Naive thymus-derived CD8-positive, alpha-beta T cell (primary cell): ENCODE data around the gene RALGAPA2. TPM values are rescaled to one million over a fixed set of nuclear protein-coding genes. Genes with fewer than 3 reads are reported as not detected.

Experiments used
- ATAC-seq, 2 donors: fragments of 150-1000 bp; cut with Tn5 transposase in 1 of 2; sonication (Bioruptor Pico), chemical (Tn5 transposase) in 1 of 2; 1 replicate in 1 of 2; 2 replicates in 1 of 2; pipeline ENCODE4 v1.10.0; 2021; ENCODE audit warnings: mild to moderate bottlenecking in 2 of 2, moderate library complexity in 2 of 2
- POLR2A ChIA-PET: fragments of 350-600 bp; sonication (Branson Sonifier 250); formaldehyde crosslinking; loops from one replicate; lab custom pipeline; 2021; ENCODE audit warnings: antibody characterized with exemption; lab: Charles Lee
- DNase-seq, 10 donors: peaks; one replicate each; pipeline versions ENCODE4 v3.0.0 to v3.0.0-alpha.2; 2020 to 2022
- H3K27ac Mint-ChIP-seq, 10 donors: one replicate each; pipeline ENCODE4 v1.8.0; 2020 to 2022; ENCODE audit warnings: mild to moderate bottlenecking in 10 of 10, mixed read lengths in 10 of 10, moderate library complexity in 4 of 10, inconsistent platforms in 1 of 10
- H3K27me3 Mint-ChIP-seq, 5 donors: one replicate each; pipeline ENCODE4 v1.8.0; 2021 to 2022; ENCODE audit warnings: mixed read lengths in 5 of 5
- H3K36me3 Mint-ChIP-seq, 3 donors: one replicate each; pipeline ENCODE4 v1.8.0; 2020 to 2022; ENCODE audit warnings: mixed read lengths in 3 of 3, mild to moderate bottlenecking in 2 of 3, inconsistent platforms in 1 of 3
- H3K4me1 Mint-ChIP-seq, 4 donors: one replicate each; pipeline ENCODE4 v1.8.0; 2021 to 2022; ENCODE audit warnings: mixed read lengths in 4 of 4
- H3K4me3 Mint-ChIP-seq, 10 donors: one replicate each; pipeline ENCODE4 v1.8.0; 2020 to 2022; ENCODE audit warnings: mild to moderate bottlenecking in 10 of 10, mixed read lengths in 10 of 10, moderate library complexity in 6 of 10, inconsistent platforms in 1 of 10
- H3K9me3 Mint-ChIP-seq, 9 donors: one replicate each; pipeline ENCODE4 v1.8.0; 2020 to 2022; ENCODE audit warnings: mixed read lengths in 9 of 9, mild to moderate bottlenecking in 3 of 9, inconsistent platforms in 1 of 9, moderate library complexity in 1 of 9
- polyA plus RNA-seq, 3 donors: library from polyadenylated mRNA; unstranded; fragments of 300-500 nt; fragmentation: Illumina TruSeq; gene quantifications; one replicate each; pipeline ENCODE4 v1.2.3, GENCODE V29; 2021
- total RNA-seq, 8 experiments: library from RNA in 2 of 8; stranded (reverse) in 2 of 8; gene quantifications; one replicate each; pipeline ENCODE4 v1.2.3 and lab custom pipeline; 2021 to 2026

Gene RALGAPA2
- total and polyA plus RNA-seq, 5 experiments from 2014 or later, result 4.5 to 32.0 (median 6.8) TPM

- Mint-ChIP-seq H3K27me3 (no peaks in the 10 kb centered on the region), H3K27ac (no peak overlapping the region), H3K9me3 (no peaks in the 10 kb centered on the region), H3K4me1 (peaks cover 0 to 4% (median 0%) of the 10 kb centered on the region in 4 donors), H3K4me3 (no peak overlapping the region), H3K36me3 (peaks cover 17 to 70% (median 41%) of the 10 kb centered on the region in 3 donors)
- DNase-seq (no peak), ATAC-seq (no peak)
- POLR2A ChIA-PET, result no interaction called here
Observed at GRCh38 chr20:20573797-20574196, 138.6 kb downstream of the RALGAPA2 start.

DNA sequence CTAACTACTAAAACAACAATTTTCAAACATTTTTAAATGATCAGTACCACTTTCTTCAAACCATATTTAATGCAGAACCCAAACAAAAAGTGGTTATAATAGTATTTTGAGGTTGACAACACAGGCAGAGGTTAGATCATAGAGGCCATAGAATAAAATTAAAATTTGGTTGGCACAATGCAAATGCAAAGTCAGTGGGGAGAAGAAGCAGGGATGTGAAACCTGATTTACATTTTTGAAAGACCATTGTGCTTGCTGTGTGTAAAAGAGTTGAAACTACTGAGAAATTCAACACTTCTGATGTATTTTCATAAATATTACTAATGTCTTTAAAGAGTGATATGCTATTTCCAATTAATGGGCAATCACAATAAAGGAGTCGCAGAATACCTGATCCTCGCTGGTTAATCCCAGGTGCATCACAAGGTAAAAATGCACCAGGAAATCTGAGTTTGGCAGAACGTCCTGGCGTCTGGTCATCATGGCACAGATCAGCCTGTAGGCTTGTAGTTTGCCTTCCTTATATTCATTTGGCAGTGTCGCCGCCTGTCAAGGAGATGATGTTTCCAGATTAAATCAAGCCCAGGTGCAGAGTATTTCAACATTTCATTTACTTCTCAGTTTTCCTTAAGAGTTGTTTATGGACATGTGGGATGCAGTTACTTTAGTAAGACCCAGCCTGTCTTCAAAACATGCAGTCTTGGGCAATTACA lies 141.2 kb downstream of the RALGAPA2 start:
- Mint-ChIP-seq H3K36me3 (peaks cover 17 to 66% (median 31%) of the 10 kb centered on the region in 3 donors), H3K27ac (no peak overlapping the region), H3K27me3 (no peaks in the 10 kb centered on the region), H3K4me1 (peaks cover 0 to 5% (median 0%) of the 10 kb centered on the region in 4 donors), H3K4me3 (no peak overlapping the region), H3K9me3 (no peaks in the 10 kb centered on the region)
- ATAC-seq, result no peak
- DNase-seq, result no peak
- POLR2A ChIA-PET, result no interaction called here

GRCh38 chr20:20568604-20569205 lies 143.7 kb downstream of the RALGAPA2 start:
- POLR2A ChIA-PET, result no interaction called here
- Mint-ChIP-seq H3K4me1 (peaks cover 0 to 2% (median 0%) of the 10 kb centered on the region in 4 donors), H3K27ac (no peak overlapping the region), H3K4me3 (no peak overlapping the region), H3K9me3 (no peaks in the 10 kb centered on the region), H3K27me3 (no peaks in the 10 kb centered on the region), H3K36me3 (peaks cover 11 to 61% (median 33%) of the 10 kb centered on the region in 3 donors)
- peak in 3 of 10 donors; percentile 5 to 23 (median 7) for DNase-seq
- no peak for ATAC-seq

- DNase-seq (no peak), ATAC-seq (no peak)
- Mint-ChIP-seq H3K4me1 (peaks cover 0 to 2% (median 0%) of the 10 kb centered on the region in 4 donors), H3K27ac (no peak overlapping the region), H3K9me3 (no peaks in the 10 kb centered on the region), H3K4me3 (no peak overlapping the region), H3K36me3 (peaks cover 11 to 53% (median 29%) of the 10 kb centered on the region in 3 donors), H3K27me3 (no peaks in the 10 kb centered on the region)
- POLR2A ChIA-PET, result interaction anchor here (0.7 kb wide), 1 partner anchor 824 kb away, joined by 3 read pairs; no protein-coding TSS in a partner anchor
Observed at GRCh38 chr20:20567712-20568111, 144.7 kb downstream of the RALGAPA2 start.

DNA sequence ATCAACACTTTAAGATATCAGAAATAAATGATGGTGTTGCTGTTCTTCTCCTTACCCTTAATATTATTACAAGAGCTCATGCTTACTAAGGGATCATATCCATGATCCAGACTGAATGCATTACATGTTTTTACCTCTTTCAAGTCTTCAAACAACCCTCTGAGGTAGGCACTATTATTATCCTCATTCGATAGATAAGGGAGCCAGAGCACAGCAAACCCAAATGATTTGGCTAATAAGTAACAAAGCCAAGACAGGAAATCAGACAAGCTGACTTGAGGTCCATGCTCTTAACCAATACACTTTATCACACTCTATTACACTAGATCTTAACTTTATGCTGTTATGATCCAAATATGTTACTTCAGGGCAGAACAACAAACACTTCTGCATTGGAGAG lies 145.9 kb downstream of the RALGAPA2 start:
- no peak overlapping the region for H3K4me3 Mint-ChIP-seq
- ATAC-seq, result no peak
- no peaks in the 10 kb centered on the region for H3K9me3 Mint-ChIP-seq
- no peak for DNase-seq
- H3K27me3 Mint-ChIP-seq, result no peaks in the 10 kb centered on the region
- POLR2A ChIA-PET, result no interaction called here
- H3K36me3 Mint-ChIP-seq, result peaks cover 7 to 55% (median 30%) of the 10 kb centered on the region in 3 donors
- H3K4me1 Mint-ChIP-seq, result peaks cover 0 to 2% (median 0%) of the 10 kb centered on the region in 4 donors
- H3K27ac Mint-ChIP-seq, result no peak overlapping the region

DNA sequence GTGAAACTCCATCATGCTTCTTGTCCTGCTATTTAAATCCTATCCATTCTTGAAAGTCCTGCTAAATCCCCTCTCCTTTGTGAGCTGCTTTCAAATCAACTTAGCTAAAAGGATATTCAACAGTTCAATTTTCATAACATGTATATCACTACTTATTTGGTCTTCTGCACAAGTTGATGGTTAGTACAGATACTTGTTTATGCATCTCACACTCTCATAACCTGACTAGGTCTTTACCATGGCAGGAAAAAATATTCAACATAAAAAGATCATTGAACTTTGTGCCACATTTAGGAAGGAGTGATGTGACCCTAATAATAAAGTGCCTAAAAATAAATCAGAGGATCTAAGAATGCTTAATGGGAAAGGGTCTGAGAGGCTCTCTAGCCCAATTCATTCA lies 148.2 kb downstream of the RALGAPA2 start:
- no peak for DNase-seq
- Mint-ChIP-seq H3K9me3 (no peaks in the 10 kb centered on the region), H3K36me3 (peaks cover 13 to 49% (median 34%) of the 10 kb centered on the region in 3 donors), H3K27me3 (no peaks in the 10 kb centered on the region), H3K4me3 (no peak overlapping the region), H3K4me1 (peaks cover 0 to 2% (median 0%) of the 10 kb centered on the region in 4 donors), H3K27ac (no peak overlapping the region)
- no peak for ATAC-seq
- POLR2A ChIA-PET, result no interaction called here

DNA sequence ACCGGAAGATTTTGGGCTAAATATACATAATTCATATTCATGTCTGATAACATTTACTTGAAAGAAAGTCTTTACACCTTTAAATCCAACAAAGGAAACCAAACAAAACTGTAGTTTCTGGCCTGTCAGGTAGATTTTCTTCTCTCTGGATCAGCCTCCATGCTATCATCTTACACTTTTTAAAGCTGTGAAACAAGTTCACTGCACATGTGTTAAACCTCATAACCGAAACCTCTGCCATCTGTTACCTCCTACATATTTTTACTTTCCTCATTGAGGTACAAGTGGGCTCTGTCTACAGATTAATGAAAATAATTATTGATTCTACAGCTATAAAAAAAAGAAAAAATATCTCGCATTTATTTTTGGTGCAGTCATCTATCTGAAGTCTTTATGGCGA lies 149.9 kb downstream of the RALGAPA2 start:
- Mint-ChIP-seq H3K36me3 (peaks cover 17 to 59% (median 49%) of the 10 kb centered on the region in 3 donors), H3K27me3 (no peaks in the 10 kb centered on the region), H3K27ac (no peak overlapping the region), H3K4me1 (peaks cover 0 to 2% (median 0%) of the 10 kb centered on the region in 4 donors), H3K9me3 (no peaks in the 10 kb centered on the region), H3K4me3 (no peak overlapping the region)
- POLR2A ChIA-PET, result no interaction called here
- DNase-seq, result no peak
- ATAC-seq, result no peak

DNA sequence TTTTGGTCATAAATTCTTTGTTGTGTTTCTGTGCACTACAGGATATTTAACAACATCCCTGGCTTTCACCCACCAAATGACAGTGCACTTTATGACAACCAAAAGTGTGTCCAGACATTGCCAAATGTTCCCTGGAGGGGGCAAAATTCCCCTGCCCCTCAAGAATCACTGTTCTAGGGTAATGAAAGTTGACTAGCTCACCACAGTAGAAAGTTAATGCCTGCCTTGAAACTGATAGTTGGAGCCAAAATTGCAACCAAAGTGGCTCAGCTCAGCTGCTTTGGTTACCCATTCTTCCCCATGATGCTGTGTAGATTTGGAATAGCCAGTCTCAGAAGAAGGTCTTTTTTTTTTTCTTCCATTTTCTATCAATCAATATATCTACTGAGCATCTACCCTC lies 150.6 kb downstream of the RALGAPA2 start:
- ATAC-seq (no peak), DNase-seq (no peak)
- no peak overlapping the region for H3K27ac Mint-ChIP-seq
- H3K4me1 Mint-ChIP-seq, result no peaks in the 10 kb centered on the region
- POLR2A ChIA-PET, result no interaction called here
- no peak overlapping the region for H3K4me3 Mint-ChIP-seq
- H3K27me3 Mint-ChIP-seq, result no peaks in the 10 kb centered on the region
- peaks cover 17 to 59% (median 49%) of the 10 kb centered on the region in 3 donors for H3K36me3 Mint-ChIP-seq
- H3K9me3 Mint-ChIP-seq, result no peaks in the 10 kb centered on the region

DNA sequence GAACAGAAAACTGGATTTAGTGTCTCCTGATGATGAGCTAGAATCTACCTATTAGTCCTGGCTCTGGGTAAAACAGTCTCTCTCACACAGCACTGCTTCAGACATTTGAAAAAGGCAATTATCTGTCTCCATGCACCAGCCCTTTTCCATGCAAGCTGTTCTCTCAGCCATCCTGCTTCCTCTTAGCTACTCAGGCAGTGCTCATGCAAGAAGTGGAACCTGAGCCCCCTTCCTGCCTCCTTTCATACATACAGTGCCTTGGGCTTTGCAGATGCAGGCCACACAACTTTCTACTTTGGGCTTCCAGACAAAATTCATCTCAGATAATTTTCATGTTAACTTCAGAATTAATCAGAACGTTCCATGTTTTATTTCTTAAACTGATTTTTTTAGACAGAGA lies 151.3 kb downstream of the RALGAPA2 start:
- Mint-ChIP-seq H3K4me3 (no peak overlapping the region), H3K27ac (no peak overlapping the region), H3K36me3 (peaks cover 20 to 59% (median 55%) of the 10 kb centered on the region in 3 donors), H3K4me1 (no peaks in the 10 kb centered on the region), H3K9me3 (peaks cover 0 to 6% (median 0%) of the 10 kb centered on the region in 9 donors), H3K27me3 (no peaks in the 10 kb centered on the region)
- POLR2A ChIA-PET, result no interaction called here
- ATAC-seq (no peak), DNase-seq (no peak)

DNA sequence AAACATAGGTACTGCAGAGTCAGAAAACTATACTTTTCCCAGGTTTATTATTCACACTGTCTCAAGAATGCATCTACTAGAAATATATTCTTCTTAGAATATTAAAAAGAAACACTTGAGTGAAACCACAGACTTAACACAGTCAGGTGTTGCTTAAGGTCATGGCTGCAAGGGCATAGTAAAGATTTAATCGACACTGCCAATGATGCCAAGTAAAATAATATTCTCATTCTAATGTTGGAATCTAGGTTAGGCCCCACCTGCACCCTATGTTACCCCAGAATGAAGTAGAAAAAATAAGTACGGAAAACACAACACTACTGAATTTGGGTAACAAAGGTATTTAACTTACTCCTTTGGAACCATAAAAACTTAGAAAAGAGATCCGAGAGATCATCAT lies 155.0 kb downstream of the RALGAPA2 start:
- Mint-ChIP-seq H3K36me3 (peaks cover 28 to 72% (median 61%) of the 10 kb centered on the region in 3 donors), H3K4me3 (no peak overlapping the region), H3K27me3 (no peaks in the 10 kb centered on the region), H3K4me1 (peaks cover 0 to 2% (median 0%) of the 10 kb centered on the region in 4 donors), H3K9me3 (peaks cover 0 to 13% (median 3%) of the 10 kb centered on the region in 9 donors), H3K27ac (no peak overlapping the region)
- no peak for DNase-seq
- ATAC-seq, result no peak
- POLR2A ChIA-PET, result no interaction called here

DNA sequence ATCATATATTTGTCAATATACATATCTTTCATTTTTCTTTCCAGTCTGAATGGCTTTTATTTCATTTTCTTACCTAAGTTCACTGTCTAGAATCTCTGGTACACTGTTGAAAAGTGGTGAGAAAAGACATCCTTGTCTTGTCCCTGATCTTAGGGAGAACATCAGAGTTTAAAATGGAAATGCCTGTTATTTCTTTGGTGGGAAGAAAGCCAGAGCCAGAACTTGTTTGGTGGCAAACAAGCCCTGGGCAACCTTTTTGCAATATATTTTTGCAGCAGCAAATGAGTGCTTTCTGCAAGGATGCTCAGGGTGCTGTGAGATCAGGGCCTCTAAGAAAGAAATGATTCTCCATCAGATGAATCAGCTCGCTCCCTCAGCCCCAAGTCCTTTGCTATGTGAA lies 156.6 kb downstream of the RALGAPA2 start:
- DNase-seq (no peak), ATAC-seq (no peak)
- no peak overlapping the region for H3K4me3 Mint-ChIP-seq
- H3K9me3 Mint-ChIP-seq, result peaks cover 0 to 13% (median 3%) of the 10 kb centered on the region in 9 donors
- H3K4me1 Mint-ChIP-seq, result peaks cover 0 to 2% (median 0%) of the 10 kb centered on the region in 4 donors
- peaks cover 21 to 61% (median 48%) of the 10 kb centered on the region in 3 donors for H3K36me3 Mint-ChIP-seq
- POLR2A ChIA-PET, result no interaction called here
- no peak overlapping the region for H3K27ac Mint-ChIP-seq
- no peaks in the 10 kb centered on the region for H3K27me3 Mint-ChIP-seq

DNA sequence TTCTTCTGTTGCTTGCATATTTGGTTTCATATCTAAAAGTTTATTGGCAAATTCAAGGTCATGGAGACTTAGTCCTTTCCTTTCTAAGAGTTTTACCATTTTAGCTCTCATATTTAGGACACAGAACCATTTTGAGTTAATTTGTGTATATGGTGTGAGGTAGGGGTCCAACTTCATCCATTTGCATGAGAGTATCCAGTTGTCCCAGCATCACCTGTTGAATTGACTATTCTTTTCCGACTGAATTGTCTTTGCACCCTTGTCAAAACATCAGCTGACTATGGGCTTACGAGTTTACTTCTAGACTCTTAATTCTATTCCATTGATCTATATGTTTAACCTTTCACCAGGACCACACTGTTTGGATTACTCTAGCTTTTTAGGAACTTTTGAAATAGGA lies 157.5 kb downstream of the RALGAPA2 start:
- no peak overlapping the region for H3K27ac Mint-ChIP-seq
- no peak overlapping the region for H3K4me3 Mint-ChIP-seq
- peaks cover 21 to 63% (median 46%) of the 10 kb centered on the region in 3 donors for H3K36me3 Mint-ChIP-seq
- no peak for ATAC-seq
- DNase-seq, result no peak
- H3K9me3 Mint-ChIP-seq, result peaks cover 0 to 13% (median 3%) of the 10 kb centered on the region in 9 donors
- POLR2A ChIA-PET, result interaction anchor here (0.8 kb wide), 1 partner anchor 101 kb away, joined by 3 read pairs; no protein-coding TSS in a partner anchor
- H3K27me3 Mint-ChIP-seq, result no peaks in the 10 kb centered on the region
- H3K4me1 Mint-ChIP-seq, result peaks cover 0 to 3% (median 0%) of the 10 kb centered on the region in 4 donors

GRCh38 chr20:20553541-20553940 lies 158.9 kb downstream of the RALGAPA2 start:
- no peak for DNase-seq
- POLR2A ChIA-PET, result no interaction called here
- peaks cover 0 to 13% (median 3%) of the 10 kb centered on the region in 9 donors for H3K9me3 Mint-ChIP-seq
- H3K4me3 Mint-ChIP-seq, result no peak overlapping the region
- H3K27me3 Mint-ChIP-seq, result no peaks in the 10 kb centered on the region
- no peak for ATAC-seq
- peaks cover 15 to 52% (median 36%) of the 10 kb centered on the region in 3 donors for H3K36me3 Mint-ChIP-seq
- peaks cover 0 to 5% (median 2%) of the 10 kb centered on the region in 4 donors for H3K4me1 Mint-ChIP-seq
- peak overlapping the region in 2 of 10 donors; percentile 15 to 31 for H3K27ac Mint-ChIP-seq
